ENCODE measurements around the gene HOXA6.

HOXA6 gene

GRCh38 chr7:27161214-27161720 is 13.7 kb upstream of the HOXA6 start:
- no peak for DNase-seq (ENCODE audit: low read depth)

GRCh38 chr7:27160546-27161213 is 13.1 kb upstream of the HOXA6 start:
- peak; percentile 65 for DNase-seq (ENCODE audit: low read depth)

- DNase-seq (ENCODE audit: low read depth), result no peak
Measured at GRCh38 chr7:27160145-27160545, 12.6 kb upstream of the HOXA6 start.

GRCh38 chr7:27159266-27160144 is 11.9 kb upstream of the HOXA6 start:
- DNase-seq (ENCODE audit: low read depth), result no peak

- DNase-seq (ENCODE audit: low read depth), result no peak
Measured at GRCh38 chr7:27158436-27159265, 11.1 kb upstream of the HOXA6 start.

- DNase-seq (ENCODE audit: low read depth), result no peak
Measured at GRCh38 chr7:27157702-27158431, 10.3 kb upstream of the HOXA6 start.

GRCh38 chr7:27156916-27157701 is 9.5 kb upstream of the HOXA6 start:
- DNase-seq (ENCODE audit: low read depth), result no peak

GRCh38 chr7:27156508-27156898 is 8.9 kb upstream of the HOXA6 start, which contains the start of gene HOXA7:
TSS of gene HOXA7 (minus strand) at chr7:27156675. CDS start at chr7:27156545, 130 bp downstream.
- DNase-seq (ENCODE audit: low read depth), result no peak

- DNase-seq (ENCODE audit: low read depth), result no peak
Measured at GRCh38 chr7:27155816-27156507, 8.4 kb upstream of the HOXA6 start.

- no peak for DNase-seq (ENCODE audit: low read depth)
Measured at GRCh38 chr7:27154901-27155815, 7.6 kb upstream of the HOXA6 start.

- DNase-seq (ENCODE audit: low read depth), result no peak
Measured at GRCh38 chr7:27154369-27154768, 6.8 kb upstream of the HOXA6 start.

- DNase-seq (ENCODE audit: low read depth), result no peak
Measured at GRCh38 chr7:27153526-27153925, 6.0 kb upstream of the HOXA6 start.

GRCh38 chr7:27152816-27153442 is 5.4 kb upstream of the HOXA6 start:
- no peak for DNase-seq (ENCODE audit: low read depth)

- no peak for DNase-seq (ENCODE audit: low read depth)
Measured at GRCh38 chr7:27151931-27152815, 4.6 kb upstream of the HOXA6 start, which contains the start of gene HOXA3. TSS of gene HOXA3 (minus strand) at chr7:27152583. CDS start at chr7:27110640, 41,943 bp downstream.

- no peak for DNase-seq (ENCODE audit: low read depth)
Measured at GRCh38 chr7:27151341-27151930, 3.9 kb upstream of the HOXA6 start.

- peak; percentile 18 for DNase-seq (ENCODE audit: low read depth)
Measured at GRCh38 chr7:27150568-27151340, 3.2 kb upstream of the HOXA6 start.

All from fibroblast of the conjunctiva (primary cell).